ENCODE data around the gene PHF20. TPM values are rescaled to one million over a fixed set of nuclear protein-coding genes. Genes with fewer than 3 reads are reported as not detected.

Gene PHF20
- total RNA-seq, 1 experiment from 2014 or later: 37.2 TPM

GRCh38 chr20:35985806-35986205, 214.0 kb downstream of the PHF20 start:
- Histone ChIP-seq H4K20me1 (ENCODE audit: low read length) (no peaks in the 10 kb centered on the region), H3K4me1 (ENCODE audit: insufficient read depth, low read length) (peaks cover 19% of the 10 kb centered on the region), H3K36me3 (ENCODE audit: low read depth, low read length) (no peaks in the 10 kb centered on the region), H3K4me3 (ENCODE audit: low read length) (no peak overlapping the region), H3K27ac (ENCODE audit: low read length) (no peak overlapping the region), H3K9me3 (ENCODE audit: low read length) (no peaks in the 10 kb centered on the region), H3F3A (ENCODE audit: low read length, unreplicated experiment) (no peaks in the 10 kb centered on the region), H3K4me2 (ENCODE audit: low read length) (peak overlapping the region; percentile 52), H3K9ac (ENCODE audit: low read length) (no peak overlapping the region), H2AFZ (ENCODE audit: low read length) (no peak overlapping the region), H3K27me3 (ENCODE audit: low read length) (no peaks in the 10 kb centered on the region), H3K9me2 (replicated peaks; ENCODE audit: low read length) (no peaks in the 10 kb centered on the region), H3K79me2 (ENCODE audit: low read length) (no peaks in the 10 kb centered on the region)
- BruUV-seq (replicated peaks): no TSS peak
- ATAC-seq (peak; percentile 94), DNase-seq (peak; percentile 89)
- TF ChIP-seq CTCF (conservative IDR thresholded peaks at IDR 0.05; ENCODE audit: low read depth, low read length): no peak
- no peak for TF ChIP-seq EZH2 (IDR thresholded peaks at IDR 0.05; ENCODE audit: low read length, unreplicated experiment)
- TF ChIP-seq EZH2phosphoT487 (IDR thresholded peaks at IDR 0.05; ENCODE audit: borderline replicate concordance, low read length): no peak
- ChIA-PET CTCF (no interaction called here), POLR2A (ENCODE audit: unreplicated experiment) (no interaction called here)
- intact Hi-C loops (cut with micrococcal nuclease): no loop called here

- Histone ChIP-seq H3K4me3 (ENCODE audit: low read length) (no peak overlapping the region), H3K27ac (ENCODE audit: low read length) (no peak overlapping the region), H3K9me2 (replicated peaks; ENCODE audit: low read length) (no peaks in the 10 kb centered on the region), H3K9ac (ENCODE audit: low read length) (no peak overlapping the region), H3K27me3 (ENCODE audit: low read length) (no peaks in the 10 kb centered on the region), H3K9me3 (ENCODE audit: low read length) (no peaks in the 10 kb centered on the region), H3F3A (ENCODE audit: low read length, unreplicated experiment) (no peaks in the 10 kb centered on the region), H3K4me1 (ENCODE audit: insufficient read depth, low read length) (peaks cover 19% of the 10 kb centered on the region), H3K79me2 (ENCODE audit: low read length) (no peaks in the 10 kb centered on the region), H4K20me1 (ENCODE audit: low read length) (no peaks in the 10 kb centered on the region), H3K4me2 (ENCODE audit: low read length) (no peak overlapping the region), H2AFZ (ENCODE audit: low read length) (no peak overlapping the region), H3K36me3 (ENCODE audit: low read depth, low read length) (no peaks in the 10 kb centered on the region)
- ChIA-PET CTCF (no interaction called here), POLR2A (ENCODE audit: unreplicated experiment) (interaction anchor here (0.7 kb wide), 1 partner anchor 52 kb away, joined by 5 read pairs; no protein-coding TSS in a partner anchor)
- ATAC-seq (no peak), DNase-seq (peak; percentile 30)
- TF ChIP-seq EZH2phosphoT487 (IDR thresholded peaks at IDR 0.05; ENCODE audit: borderline replicate concordance, low read length): no peak
- TF ChIP-seq EZH2 (IDR thresholded peaks at IDR 0.05; ENCODE audit: low read length, unreplicated experiment): no peak
- TF ChIP-seq CTCF (conservative IDR thresholded peaks at IDR 0.05; ENCODE audit: low read depth, low read length): no peak
- no TSS peak for BruUV-seq (replicated peaks)
- intact Hi-C loops (cut with micrococcal nuclease): no loop called here
Observed at GRCh38 chr20:35988910-35989463, 217.2 kb downstream of the PHF20 start.

- no peak overlapping the region for H3K4me2 ChIP-seq (ENCODE audit: low read length)
- peak overlapping the region; percentile 29; the same call in 1 of the 2 replicates for H2AFZ ChIP-seq (ENCODE audit: low read length)
- no peaks in the 10 kb centered on the region for H3K9me3 ChIP-seq (ENCODE audit: low read length)
- peaks cover 11% of the 10 kb centered on the region for H3K4me1 ChIP-seq (ENCODE audit: insufficient read depth, low read length)
- H3K27ac ChIP-seq (ENCODE audit: low read length): no peak overlapping the region
- H4K20me1 ChIP-seq (ENCODE audit: low read length): no peaks in the 10 kb centered on the region
- ChIA-PET CTCF (interaction anchor here (0.5 to 3.3 kb wide), 10 partner anchors 14 to 807 kb away, joined by 3 to 36 read pairs (median 4); partner anchors contain the start of gene SCAND1), POLR2A (ENCODE audit: unreplicated experiment) (interaction anchor here (0.5 to 0.6 kb wide), 3 partner anchors 37 to 178 kb away, joined by 3 to 5 read pairs (median 4); partner anchors contain the start of gene SCAND1)
- ATAC-seq (peak; percentile 69), DNase-seq (peak; percentile 68)
- peak; percentile 67 for TF ChIP-seq CTCF (conservative IDR thresholded peaks at IDR 0.05; ENCODE audit: low read depth, low read length)
- TF ChIP-seq EZH2phosphoT487 (IDR thresholded peaks at IDR 0.05; ENCODE audit: borderline replicate concordance, low read length): no peak
- no peaks in the 10 kb centered on the region for H3K9me2 ChIP-seq (replicated peaks; ENCODE audit: low read length)
- no peaks in the 10 kb centered on the region for H3K36me3 ChIP-seq (ENCODE audit: low read depth, low read length)
- H3K79me2 ChIP-seq (ENCODE audit: low read length): no peaks in the 10 kb centered on the region
- H3K4me3 ChIP-seq (ENCODE audit: low read length): no peak overlapping the region
- intact Hi-C loops (cut with micrococcal nuclease): no loop called here
- H3K27me3 ChIP-seq (ENCODE audit: low read length): no peaks in the 10 kb centered on the region
- BruUV-seq (replicated peaks): no TSS peak
- H3F3A ChIP-seq (ENCODE audit: low read length, unreplicated experiment): no peaks in the 10 kb centered on the region
- no peak overlapping the region for H3K9ac ChIP-seq (ENCODE audit: low read length)
Observed at GRCh38 chr20:35991142-35991771, 219.4 kb downstream of the PHF20 start.
